ENCODE results near the gene PBX4.
A peak's percentile ranks its signal among the peaks of the same experiment; 100 is the strongest.

PBX4 gene

GRCh38 chr19:19649155-19649554, 30.7 kb upstream of the PBX4 start:
- no peak for DNase-seq (ENCODE audit: low read depth)

- DNase-seq (ENCODE audit: low read depth) = no peak
These were observed 28.7 kb upstream of the PBX4 start for GRCh38 chr19:19647037-19647835.

GRCh38 chr19:19645233-19645870, 26.9 kb upstream of the PBX4 start:
- no peak for DNase-seq (ENCODE audit: low read depth)

- no peak for DNase-seq (ENCODE audit: low read depth)
These were observed 25.5 kb upstream of the PBX4 start for GRCh38 chr19:19644054-19644388.

- no peak for DNase-seq (ENCODE audit: low read depth)
These were observed 24.9 kb upstream of the PBX4 start, which contains the start of gene GMIP for GRCh38 chr19:19643158-19644053. Gene GMIP (minus strand): TSS chr19:19643657. CDS start chr19:19643529, 128 bp downstream.

- DNase-seq (ENCODE audit: low read depth) = no peak
These were observed 24.1 kb upstream of the PBX4 start for GRCh38 chr19:19642506-19643157.

- no peak for DNase-seq (ENCODE audit: low read depth)
These were observed 19.2 kb upstream of the PBX4 start for GRCh38 chr19:19637523-19638251.

GRCh38 chr19:19637186-19637522, 18.7 kb upstream of the PBX4 start:
- no peak for DNase-seq (ENCODE audit: low read depth)

- no peak for DNase-seq (ENCODE audit: low read depth)
These were observed 18.2 kb upstream of the PBX4 start for GRCh38 chr19:19636573-19637185.

GRCh38 chr19:19635313-19635702, 16.8 kb upstream of the PBX4 start:
- no peak for DNase-seq (ENCODE audit: low read depth)

GRCh38 chr19:19634516-19635312, 16.2 kb upstream of the PBX4 start:
- no peak for DNase-seq (ENCODE audit: low read depth)

- no peak for DNase-seq (ENCODE audit: low read depth)
These were observed 15.4 kb upstream of the PBX4 start for GRCh38 chr19:19633711-19634515.

GRCh38 chr19:19632661-19633060, 14.2 kb upstream of the PBX4 start:
- DNase-seq (ENCODE audit: low read depth) = no peak

GRCh38 chr19:19631346-19631745, 12.9 kb upstream of the PBX4 start:
- no peak for DNase-seq (ENCODE audit: low read depth)

GRCh38 chr19:19630426-19630825, 11.9 kb upstream of the PBX4 start:
- no peak for DNase-seq (ENCODE audit: low read depth)

GRCh38 chr19:19630062-19630414, 11.6 kb upstream of the PBX4 start:
- DNase-seq (ENCODE audit: low read depth) = no peak

- DNase-seq (ENCODE audit: low read depth) = peak; percentile 36
These were observed 10.1 kb upstream of the PBX4 start for GRCh38 chr19:19628501-19629134.

GRCh38 chr19:19627621-19628500, 9.4 kb upstream of the PBX4 start, which contains the start of gene LPAR2:
Gene LPAR2 (minus strand): TSS chr19:19628220. CDS start chr19:19627275, 945 bp downstream.
- no peak for DNase-seq (ENCODE audit: low read depth)
